ENCODE results near the gene PLAC8L1. TPM values are rescaled to one million over a fixed set of nuclear protein-coding genes. Genes with fewer than 3 reads are reported as not detected.

The PLAC8L1 gene
- total and polyA plus RNA-seq, 2 of the 13 experiments (the other 11 are each of a cell fraction or from before 2014, with no cell fraction given): 0.44 TPM; not detected in 1

- no peak overlapping the region for H2AFZ ChIP-seq (ENCODE audit: low read length)
- H3K79me2 ChIP-seq (ENCODE audit: insufficient read depth, low read length): no peaks in the 10 kb centered on the region
- in situ Hi-C loops (cut with HindIII; ENCODE audit: extremely low pct_ligation_motif_present, low pct_unique_long_range_greater_than_20kb): no loop called here
- 75% methylated on average over 3 of the region's 3 CpGs for WGBS (ENCODE audit: low lambda C conversion rate)
- H3K27ac ChIP-seq (ENCODE audit: extremely low read length, insufficient read depth, low read length): no peak overlapping the region
- no peak overlapping the region for H3K9ac ChIP-seq (ENCODE audit: insufficient read depth, low read depth, low read length)
- no TSS peak for BruUV-seq (replicated peaks)
- H3K36me3 ChIP-seq (replicated peaks in 1 of 2; ENCODE audit: control insufficient read depth in 1 of 2, insufficient read depth in 2 of 2, low read length in 2 of 2): no peaks in the 10 kb centered on the region
- H3K4me3 ChIP-seq (replicated peaks in 1 of 3; ENCODE audit: insufficient read depth in 1 of 3, low read depth in 2 of 3, low read length in 3 of 3): no peak overlapping the region
- CTCF ChIA-PET (ENCODE audit: low intra/inter-chr PET ratio, low total read pairs): no interaction called here
- FAIRE-seq (no peak), DNase-seq (ENCODE audit: low spot score) (no peak), ATAC-seq (no peak)
- no peak for TF ChIP-seq EED (CRISPR knock-in tag; IDR thresholded peaks at IDR 0.05)
- no peak for TF ChIP-seq ZNF891 (CRISPR knock-in tag; IDR thresholded peaks at IDR 0.05)
- no peak for TF ChIP-seq ATRX (CRISPR knock-in tag; IDR thresholded peaks at IDR 0.05; ENCODE audit: borderline replicate concordance)
- 0 out of 2 replicates have a peak, but pooled peaks have one; percentile 31 for TF ChIP-seq CEBPB (IDR thresholded peaks at IDR 0.05; ENCODE audit: borderline replicate concordance, low read depth, low read length)
- no peak for TF ChIP-seq GATA4 (IDR thresholded peaks at IDR 0.05; ENCODE audit: borderline replicate concordance, low read depth)
- TF ChIP-seq CBX5 (CRISPR knock-in tag; IDR thresholded peaks at IDR 0.05; ENCODE audit: borderline replicate concordance): no peak
- no peaks in the 10 kb centered on the region for H3K27me3 ChIP-seq (ENCODE audit: control insufficient read depth in 1 of 2, insufficient read depth in 2 of 2, low read length in 2 of 2)
- intact Hi-C loops (cut with micrococcal nuclease; ENCODE audit: unreplicated experiment): no loop called here
- H3K9me3 ChIP-seq (ENCODE audit: low read length): no peaks in the 10 kb centered on the region
- no peaks in the 10 kb centered on the region for H3K4me1 ChIP-seq (ENCODE audit: insufficient read depth, low read length)
- POLR2A ChIA-PET: no interaction called here
- no peak overlapping the region for H3K4me2 ChIP-seq (ENCODE audit: low read depth, low read length)
- no peaks in the 10 kb centered on the region for H4K20me1 ChIP-seq (ENCODE audit: insufficient read depth, low read length)
Observed at GRCh38 chr5:146039420-146039819, 66.0 kb downstream of the PLAC8L1 start.

- no peak for FAIRE-seq
- POLR2A ChIA-PET: no interaction called here
- in situ Hi-C loops (cut with HindIII; ENCODE audit: extremely low pct_ligation_motif_present, low pct_unique_long_range_greater_than_20kb): no loop called here
- no peak for TF ChIP-seq ZSCAN29 (CRISPR knock-in tag; conservative IDR thresholded peaks at IDR 0.05)
- no peak for TF ChIP-seq ZNF691 (CRISPR knock-in tag; IDR thresholded peaks at IDR 0.05; ENCODE audit: borderline replicate concordance, low read depth)
- TF ChIP-seq ZNF367 (CRISPR knock-in tag; IDR thresholded peaks at IDR 0.05; ENCODE audit: borderline replicate concordance): no peak
- no peak for TF ChIP-seq ZNF703 (CRISPR knock-in tag; IDR thresholded peaks at IDR 0.05; ENCODE audit: borderline replicate concordance)
- TF ChIP-seq ZNF326 (CRISPR knock-in tag; IDR thresholded peaks at IDR 0.05; ENCODE audit: borderline replicate concordance): no peak
- no peak for TF ChIP-seq ISL2 (CRISPR knock-in tag; IDR thresholded peaks at IDR 0.05)
- no peak for TF ChIP-seq MTF1 (CRISPR knock-in tag; IDR thresholded peaks at IDR 0.05)
- no peak for TF ChIP-seq EED (CRISPR knock-in tag; IDR thresholded peaks at IDR 0.05)
- TF ChIP-seq GABPA (IDR thresholded peaks at IDR 0.05; ENCODE audit: low read depth, low read length): no peak
- no peak for TF ChIP-seq GABPA (CRISPR knock-in tag; IDR thresholded peaks at IDR 0.05; ENCODE audit: low read depth)
- TF ChIP-seq NFYC (CRISPR knock-in tag; IDR thresholded peaks at IDR 0.05): no peak
- no peak for TF ChIP-seq RFX3 (CRISPR knock-in tag; IDR thresholded peaks at IDR 0.05)
- no peak for TF ChIP-seq SMARCE1 (IDR thresholded peaks at IDR 0.05; ENCODE audit: borderline replicate concordance)
- no peak for TF ChIP-seq ZNF138 (CRISPR knock-in tag; IDR thresholded peaks at IDR 0.05; ENCODE audit: low read depth)
- TF ChIP-seq DNMT1 (CRISPR knock-in tag; IDR thresholded peaks at IDR 0.05): no peak
- TF ChIP-seq ZNF607 (CRISPR knock-in tag; IDR thresholded peaks at IDR 0.05; ENCODE audit: borderline replicate concordance): no peak
- TF ChIP-seq SP4 (CRISPR knock-in tag; IDR thresholded peaks at IDR 0.05): no peak
- TF ChIP-seq SALL2 (CRISPR knock-in tag; IDR thresholded peaks at IDR 0.05): no peak
- TF ChIP-seq ATM (IDR thresholded peaks at IDR 0.05; ENCODE audit: borderline replicate concordance): no peak
Observed at GRCh38 chr5:146034605-146035004, 70.8 kb downstream of the PLAC8L1 start.

More at GRCh38 chr5:146034605-146035004, 70.8 kb downstream of the PLAC8L1 start:
- BruUV-seq (replicated peaks): no TSS peak
- no peak overlapping the region for H3K27ac ChIP-seq (ENCODE audit: extremely low read length, insufficient read depth, low read length)
- no peak for ATAC-seq
- H3K9me3 ChIP-seq (ENCODE audit: low read length): no peaks in the 10 kb centered on the region
- no peaks in the 10 kb centered on the region for H3K27me3 ChIP-seq (ENCODE audit: control insufficient read depth in 1 of 2, insufficient read depth in 2 of 2, low read length in 2 of 2)
- no peak overlapping the region for H3K9ac ChIP-seq (ENCODE audit: insufficient read depth, low read depth, low read length)
- no peak for DNase-seq (ENCODE audit: low spot score)
- H3K4me3 ChIP-seq (replicated peaks in 1 of 3; ENCODE audit: insufficient read depth in 1 of 3, low read depth in 2 of 3, low read length in 3 of 3): no peak overlapping the region
- H3K79me2 ChIP-seq (ENCODE audit: insufficient read depth, low read length): no peaks in the 10 kb centered on the region
- intact Hi-C loops (cut with micrococcal nuclease; ENCODE audit: unreplicated experiment): no loop called here
- CTCF ChIA-PET (ENCODE audit: low intra/inter-chr PET ratio, low total read pairs): no interaction called here
- H3K36me3 ChIP-seq (replicated peaks in 1 of 2; ENCODE audit: control insufficient read depth in 1 of 2, insufficient read depth in 2 of 2, low read length in 2 of 2): no peaks in the 10 kb centered on the region
- no peaks in the 10 kb centered on the region for H3K4me1 ChIP-seq (ENCODE audit: insufficient read depth, low read length)
- WGBS (ENCODE audit: low lambda C conversion rate): 82% methylated on average over 4 of the region's 4 CpGs
- no peak overlapping the region for H2AFZ ChIP-seq (ENCODE audit: low read length)
- no peaks in the 10 kb centered on the region for H4K20me1 ChIP-seq (ENCODE audit: insufficient read depth, low read length)
- H3K4me2 ChIP-seq (ENCODE audit: low read depth, low read length): no peak overlapping the region
